Neural cell (in vitro differentiated cells): Measurements from ENCODE around the gene ABL2. TPM values are rescaled to one million over a fixed set of nuclear protein-coding genes. Genes with fewer than 3 reads are reported as not detected.

Experiments
- H2AFZ ChIP-seq: fragments of 200-600, 300-800 bp; sonication (generic), shearing (Covaris generic); 2 replicates; pipeline ENCODE4 v1.6.0; 2014; ENCODE audit warnings: low read depth, mild to moderate bottlenecking, antibody characterized with exemption, low read length, moderate library complexity
- H3F3A ChIP-seq: fragments of 200-600 bp; shearing (Covaris generic); 2 replicates; pipeline ENCODE4 v1.6.1; 2016; ENCODE audit warnings: mild to moderate bottlenecking, moderate library complexity, mixed read lengths, antibody characterized with exemption, low read length; ENCODE audit not compliant: insufficient read depth, poor library complexity, severe bottlenecking
- H3K27ac ChIP-seq: fragments of 200-600, 300-800 bp; sonication (generic), shearing (Covaris generic); 2 replicates; pipeline ENCODE4 v1.5.1; 2014; ENCODE audit warnings: mild to moderate bottlenecking, low read length, moderate library complexity
- H3K27me3 ChIP-seq: fragments of 300-800, 200-600 bp; sonication (generic), shearing (Covaris generic); 2 replicates; pipeline ENCODE4 v1.6.0; 2014; ENCODE audit warnings: mild to moderate bottlenecking, low read depth, low read length, moderate library complexity; ENCODE audit not compliant: insufficient read depth
- H3K36me3 ChIP-seq: fragments of 300-800, 200-600 bp; sonication (generic), shearing (Covaris generic); 2 replicates; pipeline ENCODE4 v1.5.1; 2014; ENCODE audit warnings: mild to moderate bottlenecking, antibody characterized with exemption, low read length, moderate library complexity; ENCODE audit not compliant: insufficient read depth
- H3K4me2 ChIP-seq: fragments of 300-800, 200-600 bp; sonication (generic), shearing (Covaris generic); 2 replicates; pipeline ENCODE4 v1.6.0; 2014; ENCODE audit warnings: mild to moderate bottlenecking, low read length
- H3K4me3 ChIP-seq: fragments of 300-800, 200-600 bp; sonication (generic), shearing (Covaris generic); 2 replicates; pipeline ENCODE4 v1.5.1; 2014; ENCODE audit warnings: mild to moderate bottlenecking, low read length, moderate library complexity
- H3K79me2 ChIP-seq: fragments of 200-600 bp; shearing (Covaris generic); replicated peaks from 2 replicates; pipeline ENCODE4 v1.6.0; 2014; ENCODE audit warnings: mild to moderate bottlenecking, low read length, moderate library complexity; ENCODE audit not compliant: insufficient read depth
- H3K9ac ChIP-seq: fragments of 300-800, 200-600 bp; sonication (generic), shearing (Covaris generic); 2 replicates; pipeline ENCODE4 v1.6.1; 2016; ENCODE audit warnings: mild to moderate bottlenecking, low read length, mixed read lengths
- H3K9me2 ChIP-seq: fragments of 200-600 bp; shearing (Covaris generic); 2 replicates; pipeline ENCODE4 v1.6.1; 2016; ENCODE audit warnings: mild to moderate bottlenecking, low read length, mixed read lengths; ENCODE audit not compliant: insufficient read depth
- H3K9me3 ChIP-seq: fragments of 200-600, 300-800 bp; sonication (generic), shearing (Covaris generic); 2 replicates; pipeline ENCODE4 v1.6.1; 2016; ENCODE audit warnings: mild to moderate bottlenecking, mixed run types, low read length, moderate library complexity, mixed read lengths
- H4K20me1 ChIP-seq: fragments of 200-600 bp; shearing (Covaris generic); 2 replicates; pipeline ENCODE4 v1.6.1; 2016; ENCODE audit warnings: mild to moderate bottlenecking, mixed run types; ENCODE audit not compliant: insufficient read depth
- CTCF ChIP-seq: fragments of 450-650 bp; IDR thresholded peaks from 2 replicates; pipeline ENCODE4 v1.5.1; 2014; ENCODE audit warnings: antibody characterized with exemption, mild to moderate bottlenecking, moderate library complexity; ENCODE audit not compliant: poor library complexity, severe bottlenecking
- EP300 ChIP-seq: fragments of 450-650 bp; conservative IDR thresholded peaks from 2 replicates; pipeline ENCODE4 v1.6.1; 2014; ENCODE audit warnings: antibody characterized with exemption, mild to moderate bottlenecking, moderate library complexity; ENCODE audit not compliant: poor library complexity, severe bottlenecking
- EZH2 ChIP-seq: fragments of 200-600, 300-800 bp; shearing (Covaris generic), sonication (generic); IDR thresholded peaks from 2 replicates; pipeline ENCODE4 v1.6.1; 2014; ENCODE audit warnings: antibody characterized with exemption, low read length, borderline replicate concordance, mild to moderate bottlenecking; ENCODE audit not compliant: insufficient read depth, poor library complexity, severe bottlenecking
- MXI1 ChIP-seq: fragments of 450-650 bp; conservative IDR thresholded peaks from 2 replicates; pipeline ENCODE4 v1.6.1; 2014; ENCODE audit warnings: antibody characterized with exemption, mild to moderate bottlenecking; ENCODE audit not compliant: poor library complexity, severe bottlenecking
- POLR2AphosphoS5 ChIP-seq: IDR thresholded peaks from 2 replicates; pipeline ENCODE4 v1.6.1; 2012
- RAD21 ChIP-seq: fragments of 450-650 bp; conservative IDR thresholded peaks from 2 replicates; pipeline ENCODE4 v1.6.1; 2014; ENCODE audit warnings: antibody characterized with exemption, mild to moderate bottlenecking, moderate library complexity
- REST ChIP-seq: IDR thresholded peaks from 2 replicates; pipeline ENCODE4 v1.6.1; 2012; ENCODE audit warnings: borderline replicate concordance
- SMC3 ChIP-seq: fragments of 450-650 bp; conservative IDR thresholded peaks from 2 replicates; pipeline ENCODE4 v1.6.1; 2014; ENCODE audit warnings: antibody characterized with exemption, mild to moderate bottlenecking, moderate library complexity; ENCODE audit not compliant: poor library complexity
- TAF1 ChIP-seq: IDR thresholded peaks from 2 replicates; pipeline ENCODE4 v1.6.1; 2012; ENCODE audit warnings: low read depth
- polyA plus RNA-seq: library from polyadenylated mRNA; depleted of rRNA; stranded (reverse); fragments of >200 nt; gene quantifications from 2 replicates; pipeline ENCODE4 v1.2.3, GENCODE V29; 2014

ABL2 gene
- polyA plus RNA-seq, 1 donor from 2014 or later, result 9.8 TPM

GRCh38 chr1:179194068-179194537 is 35.4 kb downstream of the ABL2 start:
- Histone ChIP-seq H2AFZ (no peak overlapping the region), H4K20me1 (no peaks in the 10 kb centered on the region), H3K27me3 (no peaks in the 10 kb centered on the region), H3K9ac (no peak overlapping the region), H3K27ac (no peak overlapping the region), H3K79me2 (peaks cover 7% of the 10 kb centered on the region), H3K9me3 (no peaks in the 10 kb centered on the region), H3K36me3 (no peaks in the 10 kb centered on the region), H3K9me2 (no peaks in the 10 kb centered on the region), H3K4me3 (no peak overlapping the region), H3K4me2 (no peak overlapping the region), H3F3A (no peaks in the 10 kb centered on the region)
- no peak for TF ChIP-seq MXI1
- TF ChIP-seq REST, result no peak
- no peak for TF ChIP-seq POLR2AphosphoS5
- no peak for TF ChIP-seq CTCF
- no peak for TF ChIP-seq TAF1
- TF ChIP-seq RAD21, result no peak
- no peak for TF ChIP-seq EZH2
- TF ChIP-seq EP300, result no peak
- TF ChIP-seq SMC3, result no peak

- H3K79me2 ChIP-seq, result peaks cover 7% of the 10 kb centered on the region
- no peaks in the 10 kb centered on the region for H3F3A ChIP-seq
- no peak overlapping the region for H3K4me3 ChIP-seq
- no peak overlapping the region for H3K4me2 ChIP-seq
- H3K9me3 ChIP-seq, result no peaks in the 10 kb centered on the region
- no peak overlapping the region for H3K9ac ChIP-seq
- TF ChIP-seq SMC3, result no peak
- TF ChIP-seq RAD21, result no peak
- no peak for TF ChIP-seq EP300
- TF ChIP-seq MXI1, result no peak
- TF ChIP-seq TAF1, result no peak
- TF ChIP-seq POLR2AphosphoS5, result no peak
- TF ChIP-seq EZH2, result no peak
- no peak for TF ChIP-seq CTCF
- no peak for TF ChIP-seq REST
- H3K27me3 ChIP-seq, result no peaks in the 10 kb centered on the region
- no peak overlapping the region for H3K27ac ChIP-seq
- H4K20me1 ChIP-seq, result no peaks in the 10 kb centered on the region
- H2AFZ ChIP-seq, result no peak overlapping the region
- H3K36me3 ChIP-seq, result no peaks in the 10 kb centered on the region
- H3K9me2 ChIP-seq, result no peaks in the 10 kb centered on the region
Measured at GRCh38 chr1:179190861-179191260, 38.6 kb downstream of the ABL2 start.
